Stimulated activated naive CD4-positive, alpha-beta T cell treated with Interleukin-2 at 50 U/mL for 16 hours (primary cell): ENCODE measurements around the gene SH2D3C.

ENCODE experiments used
- DNase-seq: peaks from one replicate; lab custom pipeline; 2025; lab: John Stamatoyannopoulos, UW

Gene SH2D3C

GRCh38 chr9:127694890-127695720 is 83.4 kb downstream of the SH2D3C start:
- DNase-seq: no peak

GRCh38 chr9:127693697-127694096 is 84.8 kb downstream of the SH2D3C start:
- DNase-seq: no peak

- no peak for DNase-seq
Observed at GRCh38 chr9:127693143-127693542, 85.3 kb downstream of the SH2D3C start.

GRCh38 chr9:127692071-127692470 is 86.4 kb downstream of the SH2D3C start:
- DNase-seq: no peak

GRCh38 chr9:127690735-127691134 is 87.7 kb downstream of the SH2D3C start:
- DNase-seq: no peak

DNA sequence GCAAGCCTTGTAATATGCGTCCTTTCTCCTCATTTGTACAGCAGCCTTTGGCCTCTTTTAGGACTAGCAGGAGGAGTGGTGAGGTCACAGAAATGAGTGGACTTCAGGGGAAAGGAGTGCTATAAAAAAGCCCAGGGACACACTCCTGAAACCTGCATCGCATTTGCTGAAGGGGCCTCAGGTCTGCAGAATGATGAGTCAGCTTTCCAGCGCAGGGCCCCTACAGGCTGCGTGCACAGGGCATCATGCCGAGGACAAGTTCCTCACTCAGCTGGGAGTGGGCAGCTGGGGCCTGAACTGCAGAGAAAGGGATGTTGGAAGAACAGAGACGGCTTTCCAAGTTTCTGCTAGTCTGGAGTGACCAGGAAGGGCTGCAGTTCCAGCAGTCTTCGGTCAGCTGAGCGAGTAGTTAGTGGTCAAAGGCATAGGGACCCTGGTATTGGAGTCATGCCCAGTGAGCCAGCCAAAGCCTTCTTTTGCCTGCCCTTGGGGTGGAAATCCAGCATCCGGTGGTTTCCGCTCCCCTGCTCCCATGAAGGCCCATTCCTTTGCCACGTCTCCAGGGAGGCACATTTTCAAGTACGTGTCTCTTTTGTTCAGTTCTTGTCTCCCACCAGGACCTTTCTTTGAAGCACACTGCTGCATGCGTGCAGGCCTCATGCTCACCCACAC is 89.0 kb downstream of the SH2D3C start:
- no peak for DNase-seq
